Cardiac fibroblast (primary cell): Measurements from ENCODE around the gene KIF1B.

ENCODE experiments used
- DNase-seq, 2 donors: peaks; one replicate each; pipeline versions ENCODE4 v3.0.0 to v3.0.0-alpha.2; 2010; ENCODE audit warnings: low read depth in 2 of 2
- H3K4me3 ChIP-seq, 2 donors: replicated peaks in 1 of 2; 1 replicate in 1 of 2; 2 replicates in 1 of 2; pipeline ENCODE4 v1.5.1; 2011; ENCODE audit warnings: low read depth in 2 of 2, low read length in 2 of 2, mild to moderate bottlenecking in 2 of 2, moderate library complexity in 1 of 2
- TF ChIP-seq, protein P1 (sequence below): IDR thresholded peaks from one replicate; pipeline ENCODE4 v1.5.1; 2011; ENCODE audit warnings: low read depth, mild to moderate bottlenecking, low read length, inconsistent platforms

The KIF1B gene

GRCh38 chr1:10288029-10288615, 77.8 kb downstream of the KIF1B start:
- H3K4me3 ChIP-seq: no peak overlapping the region
- TF ChIP-seq, protein P1, sequence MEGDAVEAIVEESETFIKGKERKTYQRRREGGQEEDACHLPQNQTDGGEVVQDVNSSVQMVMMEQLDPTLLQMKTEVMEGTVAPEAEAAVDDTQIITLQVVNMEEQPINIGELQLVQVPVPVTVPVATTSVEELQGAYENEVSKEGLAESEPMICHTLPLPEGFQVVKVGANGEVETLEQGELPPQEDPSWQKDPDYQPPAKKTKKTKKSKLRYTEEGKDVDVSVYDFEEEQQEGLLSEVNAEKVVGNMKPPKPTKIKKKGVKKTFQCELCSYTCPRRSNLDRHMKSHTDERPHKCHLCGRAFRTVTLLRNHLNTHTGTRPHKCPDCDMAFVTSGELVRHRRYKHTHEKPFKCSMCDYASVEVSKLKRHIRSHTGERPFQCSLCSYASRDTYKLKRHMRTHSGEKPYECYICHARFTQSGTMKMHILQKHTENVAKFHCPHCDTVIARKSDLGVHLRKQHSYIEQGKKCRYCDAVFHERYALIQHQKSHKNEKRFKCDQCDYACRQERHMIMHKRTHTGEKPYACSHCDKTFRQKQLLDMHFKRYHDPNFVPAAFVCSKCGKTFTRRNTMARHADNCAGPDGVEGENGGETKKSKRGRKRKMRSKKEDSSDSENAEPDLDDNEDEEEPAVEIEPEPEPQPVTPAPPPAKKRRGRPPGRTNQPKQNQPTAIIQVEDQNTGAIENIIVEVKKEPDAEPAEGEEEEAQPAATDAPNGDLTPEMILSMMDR: no peak
- DNase-seq: no peak

DNA sequence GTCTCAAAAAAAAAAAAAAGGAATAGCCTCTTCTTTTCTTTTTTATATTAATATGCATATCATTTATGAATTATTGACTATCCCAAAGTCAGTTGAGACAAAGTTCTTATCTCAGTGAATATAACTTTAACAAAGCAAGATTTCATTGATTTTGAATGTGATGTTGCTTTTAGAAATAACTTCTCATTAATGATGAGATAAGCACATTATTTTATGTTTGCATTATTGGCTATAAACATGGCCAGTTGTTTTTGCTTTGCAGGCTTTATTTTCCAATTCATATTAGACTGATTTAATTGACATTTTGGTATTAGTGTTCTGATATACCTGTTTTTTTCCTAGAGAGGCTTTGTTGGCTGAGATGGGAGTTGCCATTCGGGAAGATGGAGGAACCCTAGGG, 81.3 kb downstream of the KIF1B start:
- no peak for DNase-seq
- no peak overlapping the region for H3K4me3 ChIP-seq
- TF ChIP-seq, protein P1: no peak

GRCh38 chr1:10292188-10292587, 81.8 kb downstream of the KIF1B start:
- TF ChIP-seq, protein P1: no peak
- no peak overlapping the region for H3K4me3 ChIP-seq
- peak in 1 of 2 donors; percentile 7 for DNase-seq

DNA sequence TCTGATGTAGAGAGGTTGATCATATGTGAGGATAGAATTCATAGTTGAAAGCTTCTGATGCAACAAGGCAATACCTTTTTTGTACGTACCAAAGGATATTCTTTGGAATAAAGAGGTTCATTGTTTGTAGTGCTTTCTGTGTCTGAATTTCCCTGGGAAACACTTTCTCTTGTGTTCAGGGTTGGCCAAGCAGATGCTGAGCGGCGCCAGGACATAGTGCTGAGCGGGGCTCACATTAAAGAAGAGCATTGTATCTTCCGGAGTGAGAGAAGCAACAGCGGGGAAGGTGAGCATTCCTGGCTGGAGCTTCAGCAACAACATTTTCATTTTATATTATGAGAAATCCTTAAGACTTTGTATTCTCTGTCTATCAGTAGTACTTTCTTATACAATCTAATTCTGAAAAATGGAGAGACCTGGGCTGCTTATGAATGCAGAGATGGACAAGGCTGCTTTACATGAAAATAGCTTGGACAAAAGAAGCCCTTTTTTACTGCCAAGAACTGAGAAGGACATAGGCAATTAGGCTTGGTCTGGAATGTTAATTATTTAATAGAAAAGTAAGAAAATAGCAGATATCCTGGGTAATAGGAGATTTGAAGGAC, 85.2 kb downstream of the KIF1B start:
- H3K4me3 ChIP-seq: no peak overlapping the region
- TF ChIP-seq, protein P1: no peak
- DNase-seq: no peak

- peak in 1 of 2 donors; percentile 40 for DNase-seq
- no peak overlapping the region for H3K4me3 ChIP-seq
- TF ChIP-seq, protein P1: no peak
These were observed 88.8 kb downstream of the KIF1B start for GRCh38 chr1:10299151-10299550.

DNA sequence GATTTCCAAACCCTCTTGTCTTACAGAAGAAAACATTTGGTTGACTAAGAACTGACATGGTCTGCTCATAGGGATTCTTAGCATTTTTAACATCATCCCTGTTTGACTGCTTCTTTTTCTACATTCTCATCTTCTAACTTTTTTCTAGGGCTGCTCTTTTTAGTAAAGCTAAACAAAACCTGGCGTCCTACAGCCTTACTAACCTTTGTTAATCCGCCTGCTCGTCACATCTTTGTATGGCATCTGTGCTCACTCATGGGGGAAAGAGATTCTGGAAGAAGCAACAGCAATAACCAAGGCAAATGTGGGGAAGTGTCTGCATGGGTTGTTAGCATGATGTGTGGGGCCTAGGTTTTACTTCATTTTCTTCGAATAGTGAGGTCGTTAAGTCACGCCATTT, 92.0 kb downstream of the KIF1B start:
- H3K4me3 ChIP-seq: no peak overlapping the region
- TF ChIP-seq, protein P1: no peak
- DNase-seq: no peak
